CD4-positive, alpha-beta T cell (primary cell): ENCODE measurements around the gene CAMTA1. TPM values are rescaled to one million over a fixed set of nuclear protein-coding genes. Genes with fewer than 3 reads are reported as not detected.

ENCODE experiments used
- ATAC-seq: fragments of 200-7000 bp; cut with Tn5 transposase; one replicate; pipeline ENCODE4 v1.10.0; 2022; ENCODE audit warnings: mild to moderate bottlenecking; ENCODE audit not compliant: poor library complexity
- CTCF ChIA-PET: fragments of 350-600 bp; sonication (Branson Sonifier 250); formaldehyde crosslinking; loops from one replicate; lab custom pipeline; 2021; ENCODE audit warnings: antibody characterized with exemption, inconsistent platforms; lab: Charles Lee
- POLR2A ChIA-PET: fragments of 350-600 bp; sonication (Branson Sonifier 250); formaldehyde crosslinking; loops from one replicate; lab custom pipeline; 2021; ENCODE audit warnings: antibody characterized with exemption, inconsistent platforms; lab: Charles Lee
- DNase-seq, 14 experiments: peaks; one replicate each; pipeline ENCODE4 v3.0.0-alpha.2; 2013 to 2020; ENCODE audit warnings: mixed read lengths in 2 of 14
- H3K27ac ChIP-seq, 2 donors: one replicate each; pipeline versions ENCODE4 v1.5.1 to v1.7.0; 2013; ENCODE audit warnings: low read length in 2 of 2, low read depth in 1 of 2, mild to moderate bottlenecking in 1 of 2
- H3K27me3 ChIP-seq, 2 experiments: 1 replicate in 1 of 2; 2 replicates in 1 of 2; pipeline versions ENCODE4 v1.6.1 to v1.7.0; 2013; ENCODE audit warnings: low read length in 2 of 2, control low read depth in 1 of 2, mild to moderate bottlenecking in 1 of 2, moderate library complexity in 1 of 2; ENCODE audit not compliant: insufficient read depth in 2 of 2, control insufficient read depth in 1 of 2
- H3K36me3 ChIP-seq: one replicate; pipeline ENCODE4 v1.6.1; 2013; ENCODE audit warnings: low read length, control low read depth; ENCODE audit not compliant: insufficient read depth
- H3K4me1 ChIP-seq: one replicate; pipeline ENCODE4 v1.6.1; 2013; ENCODE audit warnings: low read length, control low read depth; ENCODE audit not compliant: insufficient read depth
- H3K4me3 ChIP-seq: one replicate; pipeline ENCODE4 v1.5.1; 2013; ENCODE audit warnings: mild to moderate bottlenecking, low read length, moderate library complexity
- H3K9me3 ChIP-seq, 2 experiments: 1 replicate in 1 of 2; 2 replicates in 1 of 2; pipeline versions ENCODE4 v1.6.1 to v1.7.0; 2013; ENCODE audit warnings: low read length in 2 of 2, mild to moderate bottlenecking in 2 of 2, control low read depth in 1 of 2, moderate library complexity in 1 of 2; ENCODE audit not compliant: control insufficient read depth in 1 of 2, insufficient read depth in 1 of 2
- H3K27ac Mint-ChIP-seq: one replicate; pipeline ENCODE4 v1.8.0; 2020; ENCODE audit warnings: mixed read lengths
- H3K27me3 Mint-ChIP-seq: one replicate; pipeline ENCODE4 v1.8.0; 2021; ENCODE audit warnings: mixed read lengths
- H3K36me3 Mint-ChIP-seq: one replicate; pipeline ENCODE4 v1.8.0; 2021; ENCODE audit warnings: low read depth, mixed read lengths
- H3K4me1 Mint-ChIP-seq: one replicate; pipeline ENCODE4 v1.8.0; 2021; ENCODE audit warnings: low read depth, mixed read lengths
- H3K4me3 Mint-ChIP-seq: one replicate; pipeline ENCODE4 v1.8.0; 2020; ENCODE audit warnings: mild to moderate bottlenecking, mixed read lengths
- H3K9me3 Mint-ChIP-seq: one replicate; pipeline ENCODE4 v1.8.0; 2020; ENCODE audit warnings: mixed read lengths
- intact Hi-C, 2 experiments: fragments of 100-400 bp; cut with DNase I in 1 of 2; cut with micrococcal nuclease in 1 of 2; formaldehyde crosslinking; loops; one replicate each; pipeline versions ENCODE4 v1.15.1 to v1.9.0; 2023 to 2025; cut with DNase I, micrococcal nuclease
- total RNA-seq, 174 experiments: library from RNA in 2 of 174; stranded (reverse) in 2 of 174; gene quantifications; one replicate each; pipeline ENCODE4 v1.2.3 and lab custom pipeline; 2021 to 2026
- TF ChIP-seq, protein P1 (sequence below): fragments of 200-600 bp; IDR thresholded peaks from one replicate; pipeline ENCODE4 v1.8.0; 2022; ENCODE audit warnings: antibody characterized with exemption, mild to moderate bottlenecking

Gene CAMTA1
- total RNA-seq, 2 experiments from 2014 or later, result 38.6 to 39.3 TPM

DNA sequence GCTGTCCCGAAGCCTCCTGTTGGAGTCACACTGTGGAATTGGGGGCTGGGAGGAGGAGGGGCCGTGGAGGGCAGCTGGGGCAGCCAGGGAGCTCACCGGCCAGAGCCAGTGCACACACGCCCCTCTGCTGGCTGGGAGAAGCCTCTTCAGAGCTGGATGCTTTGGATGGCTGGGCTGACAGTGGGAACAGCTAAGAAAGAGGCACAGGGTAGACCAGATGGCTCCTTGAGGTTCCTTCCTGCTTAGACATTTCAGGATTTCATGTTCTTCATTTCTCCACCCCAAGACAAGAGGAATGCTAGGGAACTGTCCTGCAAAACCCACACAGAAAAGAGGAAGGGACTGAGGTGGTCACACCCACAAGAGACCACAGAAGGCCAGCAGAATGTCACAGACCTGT lies 731.1 kb downstream of the CAMTA1 start:
- no peak for ATAC-seq
- POLR2A ChIA-PET, result no interaction called here
- Histone ChIP-seq H3K4me1 (no peaks in the 10 kb centered on the region), H3K27ac (no peak overlapping the region), H3K4me3 (no peak overlapping the region), H3K9me3 (no peaks in the 10 kb centered on the region), H3K36me3 (no peaks in the 10 kb centered on the region), H3K27me3 (peaks cover 0 to 10% of the 10 kb centered on the region in 2 experiments)
- CTCF ChIA-PET, result no interaction called here
- intact Hi-C loops, result no loop called here
- no peaks in the 10 kb centered on the region for H3K9me3 Mint-ChIP-seq
- no peak for DNase-seq
- H3K4me3 Mint-ChIP-seq, result no peak overlapping the region
- no peaks in the 10 kb centered on the region for H3K4me1 Mint-ChIP-seq
- H3K36me3 Mint-ChIP-seq, result no peaks in the 10 kb centered on the region
- peaks cover 21% of the 10 kb centered on the region for H3K27me3 Mint-ChIP-seq
- no peak overlapping the region for H3K27ac Mint-ChIP-seq
- TF ChIP-seq, protein P1, sequence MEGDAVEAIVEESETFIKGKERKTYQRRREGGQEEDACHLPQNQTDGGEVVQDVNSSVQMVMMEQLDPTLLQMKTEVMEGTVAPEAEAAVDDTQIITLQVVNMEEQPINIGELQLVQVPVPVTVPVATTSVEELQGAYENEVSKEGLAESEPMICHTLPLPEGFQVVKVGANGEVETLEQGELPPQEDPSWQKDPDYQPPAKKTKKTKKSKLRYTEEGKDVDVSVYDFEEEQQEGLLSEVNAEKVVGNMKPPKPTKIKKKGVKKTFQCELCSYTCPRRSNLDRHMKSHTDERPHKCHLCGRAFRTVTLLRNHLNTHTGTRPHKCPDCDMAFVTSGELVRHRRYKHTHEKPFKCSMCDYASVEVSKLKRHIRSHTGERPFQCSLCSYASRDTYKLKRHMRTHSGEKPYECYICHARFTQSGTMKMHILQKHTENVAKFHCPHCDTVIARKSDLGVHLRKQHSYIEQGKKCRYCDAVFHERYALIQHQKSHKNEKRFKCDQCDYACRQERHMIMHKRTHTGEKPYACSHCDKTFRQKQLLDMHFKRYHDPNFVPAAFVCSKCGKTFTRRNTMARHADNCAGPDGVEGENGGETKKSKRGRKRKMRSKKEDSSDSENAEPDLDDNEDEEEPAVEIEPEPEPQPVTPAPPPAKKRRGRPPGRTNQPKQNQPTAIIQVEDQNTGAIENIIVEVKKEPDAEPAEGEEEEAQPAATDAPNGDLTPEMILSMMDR, result no peak

DNA sequence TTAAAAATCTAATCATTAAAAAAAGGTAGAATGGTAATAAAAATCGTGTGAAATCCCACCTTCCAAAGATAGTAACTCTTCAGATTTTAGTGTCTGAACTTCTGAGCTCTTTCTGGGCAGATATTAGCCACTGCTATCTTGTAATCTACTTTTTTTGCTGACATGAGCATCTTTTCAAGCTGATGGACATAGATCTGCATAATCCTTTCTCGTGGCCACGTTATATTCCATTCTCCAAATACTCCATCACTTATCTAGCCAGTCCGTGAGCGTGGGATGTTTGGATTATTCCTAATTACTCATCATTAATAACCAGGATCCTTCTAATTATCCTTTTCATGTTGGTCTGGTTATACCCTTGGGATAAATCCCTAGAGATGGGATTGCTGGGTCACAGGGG lies 731.7 kb downstream of the CAMTA1 start:
- H3K27ac Mint-ChIP-seq, result no peak overlapping the region
- TF ChIP-seq, protein P1, result no peak
- H3K27me3 ChIP-seq, result peaks cover 0 to 7% of the 10 kb centered on the region in 2 experiments
- DNase-seq (no peak), ATAC-seq (no peak)
- ChIA-PET CTCF (no interaction called here), POLR2A (no interaction called here)
- no peaks in the 10 kb centered on the region for H3K9me3 ChIP-seq
- peaks cover 21% of the 10 kb centered on the region for H3K27me3 Mint-ChIP-seq
- H3K27ac ChIP-seq, result no peak overlapping the region
- H3K36me3 ChIP-seq, result no peaks in the 10 kb centered on the region
- no peaks in the 10 kb centered on the region for H3K9me3 Mint-ChIP-seq
- no peak overlapping the region for H3K4me3 Mint-ChIP-seq
- no peaks in the 10 kb centered on the region for H3K4me1 Mint-ChIP-seq
- H3K4me1 ChIP-seq, result no peaks in the 10 kb centered on the region
- intact Hi-C loops, result no loop called here
- no peaks in the 10 kb centered on the region for H3K36me3 Mint-ChIP-seq
- no peak overlapping the region for H3K4me3 ChIP-seq

DNA sequence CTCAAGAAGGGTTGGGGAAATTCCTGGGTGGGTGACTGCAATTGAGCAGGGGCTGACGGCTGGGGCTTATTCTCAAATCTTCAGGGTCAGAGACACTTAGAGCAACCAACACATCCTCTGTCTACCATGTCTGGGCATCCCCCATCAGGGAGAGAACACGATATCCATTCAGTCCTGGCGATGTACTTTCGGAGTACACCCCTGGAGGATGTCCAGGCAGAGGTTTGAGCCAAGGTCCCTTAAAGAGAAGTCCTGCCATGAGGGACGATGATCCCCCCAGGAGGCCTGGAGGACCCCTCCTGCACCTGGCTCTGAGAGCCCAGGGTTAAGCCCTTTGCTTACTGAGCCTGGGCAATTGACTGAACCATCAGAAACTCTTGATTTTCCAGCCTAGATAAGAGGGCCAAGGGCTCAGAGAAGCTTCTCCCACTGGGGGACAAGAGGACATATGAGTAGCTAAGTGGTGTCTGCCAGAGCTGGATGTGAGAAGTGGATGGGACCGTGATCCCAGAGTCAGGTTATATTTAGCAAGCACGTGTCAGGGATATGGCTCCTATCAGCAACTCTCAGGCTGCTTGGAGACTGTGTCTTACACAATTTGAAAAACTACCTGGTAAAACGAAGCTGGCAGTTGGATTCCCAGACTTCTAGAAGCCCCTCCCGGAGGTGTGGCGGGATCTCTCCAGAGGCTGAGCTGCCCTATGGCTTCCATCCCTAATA lies 732.5 kb downstream of the CAMTA1 start:
- Mint-ChIP-seq H3K27ac (no peak overlapping the region), H3K4me1 (no peaks in the 10 kb centered on the region), H3K4me3 (no peak overlapping the region), H3K27me3 (peaks cover 12% of the 10 kb centered on the region), H3K36me3 (no peaks in the 10 kb centered on the region), H3K9me3 (no peaks in the 10 kb centered on the region)
- ATAC-seq (no peak), DNase-seq (no peak)
- CTCF ChIA-PET, result no interaction called here
- Histone ChIP-seq H3K27ac (no peak overlapping the region), H3K4me3 (no peak overlapping the region), H3K9me3 (no peaks in the 10 kb centered on the region), H3K4me1 (no peaks in the 10 kb centered on the region), H3K36me3 (no peaks in the 10 kb centered on the region), H3K27me3 (peaks cover 0 to 5% of the 10 kb centered on the region in 2 experiments)
- TF ChIP-seq, protein P1, result no peak
- intact Hi-C loops, result no loop called here
- POLR2A ChIA-PET, result no interaction called here
